CD4-positive, alpha-beta memory T cell (primary cell): ENCODE measurements around the gene MOB2. TPM values are rescaled to one million over a fixed set of nuclear protein-coding genes. Genes with fewer than 3 reads are reported as not detected.
"Not testable (repeated sequence)": the region's sequence is repeated elsewhere in the genome, so short reads cannot be mapped to it uniquely, and the experiment has no call there.

Experiments used
- CTCF ChIA-PET: fragments of 350-600 bp; sonication (Branson Sonifier 250); formaldehyde crosslinking; loops from one replicate; lab custom pipeline; 2021; ENCODE audit warnings: inconsistent platforms; ENCODE audit not compliant: partially characterized antibody; lab: Charles Lee
- POLR2A ChIA-PET: fragments of 350-600 bp; sonication (Branson Sonifier 250); formaldehyde crosslinking; loops from one replicate; lab custom pipeline; 2021; ENCODE audit not compliant: partially characterized antibody; lab: Charles Lee
- DNase-seq, 5 donors: peaks; one replicate each; pipeline versions ENCODE4 v3.0.0 to v3.0.0-alpha.2; 2020 to 2022; ENCODE audit warnings: mixed read lengths in 1 of 5
- H3K27ac ChIP-seq: one replicate; pipeline ENCODE4 v1.7.0; 2013; ENCODE audit warnings: low read depth, low read length
- H3K27me3 ChIP-seq: 2 replicates; pipeline ENCODE4 v1.7.0; 2013; ENCODE audit warnings: mild to moderate bottlenecking, low read length, moderate library complexity; ENCODE audit not compliant: insufficient read depth
- H3K36me3 ChIP-seq: 2 replicates; pipeline ENCODE4 v1.7.0; 2013; ENCODE audit warnings: mild to moderate bottlenecking, low read length, moderate library complexity; ENCODE audit not compliant: insufficient read depth
- H3K4me1 ChIP-seq: 2 replicates; pipeline ENCODE4 v1.7.0; 2013; ENCODE audit warnings: mild to moderate bottlenecking, low read length, moderate library complexity; ENCODE audit not compliant: insufficient read depth
- H3K4me3 ChIP-seq, 2 donors: one replicate each; pipeline ENCODE4 v1.7.0; 2013; ENCODE audit warnings: low read length in 2 of 2, mild to moderate bottlenecking in 1 of 2
- H3K9me3 ChIP-seq, 2 donors: one replicate each; pipeline ENCODE4 v1.7.0; 2013; ENCODE audit warnings: low read length in 2 of 2, control low read depth in 1 of 2; ENCODE audit not compliant: control insufficient read depth in 1 of 2
- H3K27ac Mint-ChIP-seq, 7 donors: one replicate each; pipeline ENCODE4 v1.8.0; 2020 to 2021; ENCODE audit warnings: mixed read lengths in 7 of 7, mild to moderate bottlenecking in 6 of 7, inconsistent platforms in 3 of 7, moderate library complexity in 3 of 7
- H3K27me3 Mint-ChIP-seq, 2 donors: one replicate each; pipeline ENCODE4 v1.8.0; 2020 to 2021; ENCODE audit warnings: mixed read lengths in 2 of 2
- H3K36me3 Mint-ChIP-seq, 2 donors: one replicate each; pipeline ENCODE4 v1.8.0; 2020 to 2021; ENCODE audit warnings: mixed read lengths in 2 of 2, inconsistent platforms in 1 of 2, mild to moderate bottlenecking in 1 of 2
- H3K4me1 Mint-ChIP-seq, 4 donors: one replicate each; pipeline ENCODE4 v1.8.0; 2020 to 2021; ENCODE audit warnings: mixed read lengths in 4 of 4, mild to moderate bottlenecking in 1 of 4
- H3K4me3 Mint-ChIP-seq, 8 donors: one replicate each; pipeline ENCODE4 v1.8.0; 2020 to 2021; ENCODE audit warnings: mixed read lengths in 8 of 8, mild to moderate bottlenecking in 7 of 8, moderate library complexity in 6 of 8, inconsistent platforms in 3 of 8
- H3K9me3 Mint-ChIP-seq, 8 donors: one replicate each; pipeline ENCODE4 v1.8.0; 2020 to 2021; ENCODE audit warnings: mixed read lengths in 8 of 8, mild to moderate bottlenecking in 5 of 8, inconsistent platforms in 3 of 8, moderate library complexity in 1 of 8
- intact Hi-C: fragments of 100-400 bp; cut with micrococcal nuclease; formaldehyde crosslinking; loops from one replicate; pipeline ENCODE4 v1.15.1; 2023
- polyA plus RNA-seq, 2 donors: library from polyadenylated mRNA; unstranded; fragments of 300-500 nt; fragmentation: Illumina TruSeq; gene quantifications; one replicate each; pipeline ENCODE4 v1.2.3, GENCODE V29; 2021
- total RNA-seq, 2 experiments: library from RNA; stranded (reverse); gene quantifications; one replicate each; pipeline ENCODE4 v1.2.3, GENCODE V29; 2021

The MOB2 gene
- total and polyA plus RNA-seq, 4 experiments from 2014 or later: 48.8 to 74.1 (median 70.1) TPM

DNA sequence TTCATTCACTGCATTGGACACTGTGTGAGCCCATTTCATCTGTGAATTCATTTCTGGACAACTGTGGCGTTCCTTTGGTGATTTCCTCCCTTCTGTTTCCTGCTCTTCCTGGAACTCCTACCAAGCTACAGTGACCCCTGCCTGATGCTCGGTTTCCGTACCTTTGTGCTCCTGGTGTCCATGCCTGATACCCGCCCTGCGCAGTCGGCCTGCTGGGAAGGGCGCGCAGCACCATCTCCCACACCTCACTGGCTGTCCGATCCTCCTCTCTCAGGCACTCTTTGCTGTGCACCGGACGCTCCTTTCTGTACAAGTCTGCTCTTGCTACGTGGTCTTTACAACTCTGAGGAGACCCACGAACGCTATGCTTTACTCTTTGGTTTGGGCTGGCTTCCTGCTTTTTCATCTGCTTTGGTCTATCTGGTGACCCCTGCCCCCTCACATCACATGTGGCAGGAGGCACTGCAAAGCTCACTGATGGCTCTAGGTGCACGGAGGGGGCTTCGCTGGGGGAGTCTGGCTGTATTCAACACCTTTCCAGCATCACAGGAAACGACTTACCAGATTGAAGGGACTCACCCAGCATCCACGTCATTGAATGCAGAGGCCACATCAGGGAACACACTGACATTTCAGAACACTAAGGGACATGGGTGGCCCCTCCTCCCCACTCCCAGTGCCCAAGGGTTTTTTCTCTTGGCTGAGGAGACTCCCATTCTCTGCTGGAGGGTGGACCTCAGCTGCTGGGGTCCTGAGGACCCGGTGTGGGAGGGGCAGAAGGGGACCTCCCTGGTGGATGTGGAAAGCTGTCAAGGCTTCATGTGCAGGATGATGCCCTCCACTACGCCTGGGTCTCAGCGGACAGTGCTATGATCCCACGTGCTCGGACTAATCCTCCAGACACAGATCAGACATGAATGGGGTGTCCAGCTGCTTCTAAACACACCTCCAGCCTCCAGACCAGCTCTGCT, 27.0 kb upstream of the MOB2 start:
- Histone ChIP-seq H3K4me3 (no peak overlapping the region), H3K4me1 (peaks cover 54% of the 10 kb centered on the region), H3K27me3 (no peaks in the 10 kb centered on the region), H3K36me3 (no peaks in the 10 kb centered on the region), H3K9me3 (no peaks in the 10 kb centered on the region), H3K27ac (no peak overlapping the region)
- ChIA-PET POLR2A (no interaction called here), CTCF (interaction anchor here (1.0 to 2.2 kb wide), 3 partner anchors 18 to 312 kb away, joined by 3 to 6 read pairs (median 5); no protein-coding TSS in a partner anchor)
- intact Hi-C loops: no loop called here
- Mint-ChIP-seq H3K4me1 (peaks cover 43 to 82% (median 65%) of the 10 kb centered on the region in 4 donors), H3K9me3 (peaks cover 0 to under 1% (median 0%) of the 10 kb centered on the region in 8 donors), H3K27me3 (no peaks in the 10 kb centered on the region), H3K36me3 (peaks cover 5 to 23% of the 10 kb centered on the region in 2 donors), H3K27ac (peak overlapping the region; percentile 50 to 86 (median 73)), H3K4me3 (peak overlapping the region in 1 of 8 donors; percentile 52)
- no peak for DNase-seq

- H3K4me1 ChIP-seq: peaks cover 46% of the 10 kb centered on the region
- H3K27me3 Mint-ChIP-seq, H3K9me3 Mint-ChIP-seq, intact Hi-C loops, POLR2A ChIA-PET, H3K27ac ChIP-seq, DNase-seq, H3K27me3 ChIP-seq, CTCF ChIA-PET, H3K4me3 ChIP-seq, H3K9me3 ChIP-seq, H3K36me3 ChIP-seq, H3K4me3 Mint-ChIP-seq: not testable (repeated sequence)
- H3K4me1 Mint-ChIP-seq: peaks cover 39 to 80% (median 61%) of the 10 kb centered on the region in 4 donors
- H3K27ac Mint-ChIP-seq: peak overlapping the region in 3 of 7 donors; percentile 43 to 86 (median 73)
- H3K36me3 Mint-ChIP-seq: peaks cover 5 to 23% of the 10 kb centered on the region in 2 donors
Observed at GRCh38 chr11:1512531-1513258, 26.1 kb upstream of the MOB2 start.

GRCh38 chr11:1511937-1512496, 25.4 kb upstream of the MOB2 start:
- no peak for DNase-seq
- peaks cover 34 to 79% (median 57%) of the 10 kb centered on the region in 4 donors for H3K4me1 Mint-ChIP-seq
- CTCF ChIA-PET: no interaction called here
- H3K27me3 Mint-ChIP-seq: no peaks in the 10 kb centered on the region
- no peak overlapping the region for H3K4me3 ChIP-seq
- H3K9me3 Mint-ChIP-seq: peaks cover 0 to 1% (median 0%) of the 10 kb centered on the region in 8 donors
- intact Hi-C loops: no loop called here
- no peaks in the 10 kb centered on the region for H3K27me3 ChIP-seq
- no peak overlapping the region for H3K4me3 Mint-ChIP-seq
- H3K36me3 ChIP-seq: no peaks in the 10 kb centered on the region
- H3K36me3 Mint-ChIP-seq: peaks cover 5 to 20% of the 10 kb centered on the region in 2 donors
- H3K27ac ChIP-seq: no peak overlapping the region
- peaks cover 40% of the 10 kb centered on the region for H3K4me1 ChIP-seq
- H3K9me3 ChIP-seq: no peaks in the 10 kb centered on the region
- H3K27ac Mint-ChIP-seq: peak overlapping the region in 4 of 7 donors; percentile 11 to 72 (median 46)
- POLR2A ChIA-PET: no interaction called here

- Histone ChIP-seq H3K27me3 (no peaks in the 10 kb centered on the region), H3K27ac (no peak overlapping the region), H3K36me3 (no peaks in the 10 kb centered on the region), H3K9me3 (no peaks in the 10 kb centered on the region), H3K4me1 (peaks cover 30% of the 10 kb centered on the region), H3K4me3 (no peak overlapping the region)
- ChIA-PET POLR2A (no interaction called here), CTCF (interaction anchor here (0.9 kb wide), 1 partner anchor 308 kb away, joined by 4 read pairs; no protein-coding TSS in a partner anchor)
- Mint-ChIP-seq H3K36me3 (peaks cover 5 to 15% of the 10 kb centered on the region in 2 donors), H3K27ac (peak overlapping the region in 2 of 7 donors; percentile 3 to 35), H3K4me3 (peak overlapping the region in 1 of 8 donors; percentile 12), H3K27me3 (no peaks in the 10 kb centered on the region), H3K9me3 (peaks cover 0 to 1% (median 0%) of the 10 kb centered on the region in 8 donors), H3K4me1 (peaks cover 28 to 78% (median 52%) of the 10 kb centered on the region in 4 donors)
- DNase-seq: no peak
- intact Hi-C loops: no loop called here
Observed at GRCh38 chr11:1510928-1511327, 24.3 kb upstream of the MOB2 start.

GRCh38 chr11:1510351-1510750, 23.8 kb upstream of the MOB2 start:
- CTCF ChIA-PET, H3K4me3 Mint-ChIP-seq, H3K27ac Mint-ChIP-seq, DNase-seq, H3K4me3 ChIP-seq, H3K36me3 ChIP-seq, H3K9me3 Mint-ChIP-seq, intact Hi-C loops, POLR2A ChIA-PET, H3K9me3 ChIP-seq, H3K27ac ChIP-seq, H3K27me3 Mint-ChIP-seq, H3K27me3 ChIP-seq: not testable (repeated sequence)
- H3K4me1 Mint-ChIP-seq: peaks cover 27 to 72% (median 49%) of the 10 kb centered on the region in 4 donors
- peaks cover 24% of the 10 kb centered on the region for H3K4me1 ChIP-seq
- H3K36me3 Mint-ChIP-seq: peaks cover 5 to 15% of the 10 kb centered on the region in 2 donors

- peak overlapping the region in 3 of 7 donors; percentile 30 to 87 (median 43) for H3K27ac Mint-ChIP-seq
- no peak for DNase-seq
- no peak overlapping the region for H3K4me3 ChIP-seq
- intact Hi-C loops: no loop called here
- no peaks in the 10 kb centered on the region for H3K27me3 ChIP-seq
- peaks cover 5 to 15% of the 10 kb centered on the region in 2 donors for H3K36me3 Mint-ChIP-seq
- POLR2A ChIA-PET: no interaction called here
- peaks cover 19% of the 10 kb centered on the region for H3K4me1 ChIP-seq
- no peaks in the 10 kb centered on the region for H3K36me3 ChIP-seq
- no peaks in the 10 kb centered on the region for H3K9me3 ChIP-seq
- no peaks in the 10 kb centered on the region for H3K27me3 Mint-ChIP-seq
- peaks cover 0 to 1% (median 0%) of the 10 kb centered on the region in 8 donors for H3K9me3 Mint-ChIP-seq
- H3K27ac ChIP-seq: no peak overlapping the region
- peak overlapping the region in 4 of 8 donors; percentile 3 to 47 (median 15) for H3K4me3 Mint-ChIP-seq
- peaks cover 25 to 69% (median 49%) of the 10 kb centered on the region in 4 donors for H3K4me1 Mint-ChIP-seq
- CTCF ChIA-PET: no interaction called here
Observed at GRCh38 chr11:1509626-1510255, 23.2 kb upstream of the MOB2 start.
